ENCODE data around the gene LCA5.

Gene LCA5

GRCh38 chr6:79522609-79523008 lies 14.6 kb downstream of the LCA5 start:
- Histone ChIP-seq H3K9me2 (ENCODE audit: low read depth, low read length) (no peaks in the 10 kb centered on the region; the same call in 1 of the 2 replicates), H3K4me3 (ENCODE audit: low read depth, low read length, poor library complexity, severe bottlenecking) (no peak overlapping the region), H4K20me1 (ENCODE audit: insufficient read depth, low read length) (no peaks in the 10 kb centered on the region), H2AFZ (ENCODE audit: low read length) (no peak overlapping the region), H3F3A (ENCODE audit: insufficient read depth, low read length) (no peaks in the 10 kb centered on the region), H3K79me2 (ENCODE audit: insufficient read depth, low read length) (no peaks in the 10 kb centered on the region), H3K27me3 (ENCODE audit: insufficient read depth, low read length) (no peaks in the 10 kb centered on the region), H3K27ac (ENCODE audit: low read depth, low read length, poor library complexity, severe bottlenecking) (no peak overlapping the region), H3K36me3 (ENCODE audit: insufficient read depth, low read length) (no peaks in the 10 kb centered on the region), H3K9ac (ENCODE audit: low read length) (no peak overlapping the region), H3K4me1 (ENCODE audit: insufficient read depth, low read length, severe bottlenecking) (no peaks in the 10 kb centered on the region), H3K4me2 (ENCODE audit: low read length) (no peak overlapping the region), H3K9me3 (ENCODE audit: low read length) (no peaks in the 10 kb centered on the region)
- TF ChIP-seq EZH2 (IDR thresholded peaks at IDR 0.05; ENCODE audit: borderline replicate concordance, low read length), result no peak

GRCh38 chr6:79520534-79520933 lies 16.7 kb downstream of the LCA5 start:
- Histone ChIP-seq H4K20me1 (ENCODE audit: insufficient read depth, low read length) (no peaks in the 10 kb centered on the region), H3K36me3 (ENCODE audit: insufficient read depth, low read length) (no peaks in the 10 kb centered on the region), H3K27me3 (ENCODE audit: insufficient read depth, low read length) (no peaks in the 10 kb centered on the region), H3K9ac (ENCODE audit: low read length) (no peak overlapping the region), H3K4me1 (ENCODE audit: insufficient read depth, low read length, severe bottlenecking) (no peaks in the 10 kb centered on the region), H3K4me2 (ENCODE audit: low read length) (no peak overlapping the region), H3K9me2 (ENCODE audit: low read depth, low read length) (no peaks in the 10 kb centered on the region; the same call in 1 of the 2 replicates), H3K4me3 (ENCODE audit: low read depth, low read length, poor library complexity, severe bottlenecking) (no peak overlapping the region), H3K27ac (ENCODE audit: low read depth, low read length, poor library complexity, severe bottlenecking) (no peak overlapping the region), H3K79me2 (ENCODE audit: insufficient read depth, low read length) (no peaks in the 10 kb centered on the region), H2AFZ (ENCODE audit: low read length) (no peak overlapping the region), H3F3A (ENCODE audit: insufficient read depth, low read length) (no peaks in the 10 kb centered on the region), H3K9me3 (ENCODE audit: low read length) (no peaks in the 10 kb centered on the region)
- TF ChIP-seq EZH2 (IDR thresholded peaks at IDR 0.05; ENCODE audit: borderline replicate concordance, low read length) (no peak), CTCF (IDR thresholded peaks at IDR 0.05; ENCODE audit: low read length) (no peak)

GRCh38 chr6:79518842-79519241 lies 18.4 kb downstream of the LCA5 start:
- TF ChIP-seq EZH2 (IDR thresholded peaks at IDR 0.05; ENCODE audit: borderline replicate concordance, low read length) (no peak), CTCF (IDR thresholded peaks at IDR 0.05; ENCODE audit: low read length) (no peak)
- Histone ChIP-seq H4K20me1 (ENCODE audit: insufficient read depth, low read length) (no peaks in the 10 kb centered on the region), H3K4me1 (ENCODE audit: insufficient read depth, low read length, severe bottlenecking) (no peaks in the 10 kb centered on the region), H3K9me3 (ENCODE audit: low read length) (no peaks in the 10 kb centered on the region), H3F3A (ENCODE audit: insufficient read depth, low read length) (no peaks in the 10 kb centered on the region), H3K4me3 (ENCODE audit: low read depth, low read length, poor library complexity, severe bottlenecking) (no peak overlapping the region), H3K9me2 (ENCODE audit: low read depth, low read length) (no peaks in the 10 kb centered on the region; the same call in 1 of the 2 replicates), H3K9ac (ENCODE audit: low read length) (no peak overlapping the region), H3K4me2 (ENCODE audit: low read length) (no peak overlapping the region), H3K27ac (ENCODE audit: low read depth, low read length, poor library complexity, severe bottlenecking) (no peak overlapping the region), H3K27me3 (ENCODE audit: insufficient read depth, low read length) (no peaks in the 10 kb centered on the region), H2AFZ (ENCODE audit: low read length) (no peak overlapping the region), H3K36me3 (ENCODE audit: insufficient read depth, low read length) (no peaks in the 10 kb centered on the region), H3K79me2 (ENCODE audit: insufficient read depth, low read length) (no peaks in the 10 kb centered on the region)

GRCh38 chr6:79515436-79515835 lies 21.8 kb downstream of the LCA5 start:
- H3K27ac ChIP-seq (ENCODE audit: low read depth, low read length, poor library complexity, severe bottlenecking), result no peak overlapping the region
- no peak overlapping the region for H2AFZ ChIP-seq (ENCODE audit: low read length)
- TF ChIP-seq CTCF (IDR thresholded peaks at IDR 0.05; ENCODE audit: low read length), result no peak
- TF ChIP-seq EZH2 (IDR thresholded peaks at IDR 0.05; ENCODE audit: borderline replicate concordance, low read length), result no peak
- no peaks in the 10 kb centered on the region for H3K36me3 ChIP-seq (ENCODE audit: insufficient read depth, low read length)
- H3F3A ChIP-seq (ENCODE audit: insufficient read depth, low read length), result no peaks in the 10 kb centered on the region
- H3K9ac ChIP-seq (ENCODE audit: low read length), result no peak overlapping the region
- no peak overlapping the region for H3K4me2 ChIP-seq (ENCODE audit: low read length)
- H3K4me3 ChIP-seq (ENCODE audit: low read depth, low read length, poor library complexity, severe bottlenecking), result no peak overlapping the region
- H3K4me1 ChIP-seq (ENCODE audit: insufficient read depth, low read length, severe bottlenecking), result no peaks in the 10 kb centered on the region
- H3K9me2 ChIP-seq (ENCODE audit: low read depth, low read length), result no peaks in the 10 kb centered on the region; the same call in 1 of the 2 replicates
- H3K9me3 ChIP-seq (ENCODE audit: low read length), result no peaks in the 10 kb centered on the region
- no peaks in the 10 kb centered on the region for H3K27me3 ChIP-seq (ENCODE audit: insufficient read depth, low read length)
- no peaks in the 10 kb centered on the region for H4K20me1 ChIP-seq (ENCODE audit: insufficient read depth, low read length)
- no peaks in the 10 kb centered on the region for H3K79me2 ChIP-seq (ENCODE audit: insufficient read depth, low read length)
